ENCODE measurements around the gene ASTL.

ASTL gene

GRCh38 chr2:96100893-96101304, 37.4 kb downstream of the ASTL start:
- no peak for DNase-seq (ENCODE audit: low read depth in 1 of 2, low spot score in 1 of 2)

GRCh38 chr2:96099861-96100798, 38.2 kb downstream of the ASTL start:
- DNase-seq (ENCODE audit: low read depth in 1 of 2, low spot score in 1 of 2), result no peak

- no peak for DNase-seq (ENCODE audit: low read depth in 1 of 2, low spot score in 1 of 2)
Measured at GRCh38 chr2:96098900-96099590, 39.3 kb downstream of the ASTL start.

GRCh38 chr2:96097951-96098823, 40.1 kb downstream of the ASTL start:
- DNase-seq (ENCODE audit: low read depth in 1 of 2, low spot score in 1 of 2), result no peak

GRCh38 chr2:96097441-96097840, 40.9 kb downstream of the ASTL start:
- DNase-seq (ENCODE audit: low read depth in 1 of 2, low spot score in 1 of 2), result no peak

GRCh38 chr2:96095116-96095636, 43.1 kb downstream of the ASTL start:
- no peak for DNase-seq (ENCODE audit: low read depth in 1 of 2, low spot score in 1 of 2)

- no peak for DNase-seq (ENCODE audit: low read depth in 1 of 2, low spot score in 1 of 2)
Measured at GRCh38 chr2:96093528-96093927, 44.8 kb downstream of the ASTL start.

- no peak for DNase-seq (ENCODE audit: low read depth in 1 of 2, low spot score in 1 of 2)
Measured at GRCh38 chr2:96092951-96093350, 45.4 kb downstream of the ASTL start.

GRCh38 chr2:96092573-96092877, 45.8 kb downstream of the ASTL start:
- no peak for DNase-seq (ENCODE audit: low read depth in 1 of 2, low spot score in 1 of 2)

GRCh38 chr2:96091711-96092572, 46.4 kb downstream of the ASTL start:
- DNase-seq (ENCODE audit: low read depth in 1 of 2, low spot score in 1 of 2), result no peak

GRCh38 chr2:96091141-96091710, 47.1 kb downstream of the ASTL start:
- DNase-seq (ENCODE audit: low read depth in 1 of 2, low spot score in 1 of 2), result no peak

GRCh38 chr2:96090196-96090926, 47.9 kb downstream of the ASTL start:
- DNase-seq (ENCODE audit: low read depth in 1 of 2, low spot score in 1 of 2), result no peak

- DNase-seq (ENCODE audit: low read depth in 1 of 2, low spot score in 1 of 2), result no peak
Measured at GRCh38 chr2:96089356-96090195, 48.7 kb downstream of the ASTL start.

- DNase-seq (ENCODE audit: low read depth in 1 of 2, low spot score in 1 of 2), result no peak
Measured at GRCh38 chr2:96088340-96089335, 49.7 kb downstream of the ASTL start.

- DNase-seq (ENCODE audit: low read depth in 1 of 2, low spot score in 1 of 2), result no peak
Measured at GRCh38 chr2:96087130-96087529, 51.2 kb downstream of the ASTL start.

GRCh38 chr2:96085541-96086355, 52.6 kb downstream of the ASTL start:
- DNase-seq (ENCODE audit: low read depth in 1 of 2, low spot score in 1 of 2), result no peak

Measured in activated CD4-positive, alpha-beta T cell treated with anti-CD3 and anti-CD28 coated beads, Interleukin-2, amount 50 U/mL, for 24 hours (primary cell).